ENCODE data around the gene AMY1A.
"Not testable (repeated sequence)": the region's sequence is repeated elsewhere in the genome, so short reads cannot be mapped to it uniquely, and the experiment has no call there.

Gene AMY1A

GRCh38 chr1:103655460-103655859, at the start of gene AMY1A:
AMY1A (plus strand) TSS chr1:103655760; CDS start chr1:103656331, 571 bp downstream.
- not testable (repeated sequence) for DNase-seq

DNA sequence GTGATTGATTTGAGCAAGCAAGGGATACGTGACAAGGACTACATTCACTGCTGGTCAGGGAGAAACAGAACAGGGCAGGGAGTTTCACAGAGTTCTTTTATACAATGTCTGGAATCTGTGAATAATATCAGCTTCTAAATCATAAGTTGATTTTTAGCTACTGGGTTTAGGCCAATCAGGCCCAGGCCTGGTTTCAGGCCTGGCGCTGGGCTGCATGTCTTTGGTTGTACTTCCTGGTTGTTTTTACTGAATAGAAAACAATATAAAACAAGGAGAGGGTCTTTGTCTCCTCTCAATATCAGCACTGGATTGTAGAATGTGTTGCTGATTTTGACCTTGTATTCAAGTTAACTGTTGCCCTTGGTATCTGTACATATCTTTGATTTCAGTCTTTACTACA, 39.2 kb upstream of the AMY1A start:
- no peak for DNase-seq

GRCh38 chr1:103616994-103617477, 38.5 kb upstream of the AMY1A start, which contains the start of gene AMY2A:
AMY2A (plus strand) TSS chr1:103617427; CDS start chr1:103617441, 14 bp downstream.
- DNase-seq: not testable (repeated sequence)

DNA sequence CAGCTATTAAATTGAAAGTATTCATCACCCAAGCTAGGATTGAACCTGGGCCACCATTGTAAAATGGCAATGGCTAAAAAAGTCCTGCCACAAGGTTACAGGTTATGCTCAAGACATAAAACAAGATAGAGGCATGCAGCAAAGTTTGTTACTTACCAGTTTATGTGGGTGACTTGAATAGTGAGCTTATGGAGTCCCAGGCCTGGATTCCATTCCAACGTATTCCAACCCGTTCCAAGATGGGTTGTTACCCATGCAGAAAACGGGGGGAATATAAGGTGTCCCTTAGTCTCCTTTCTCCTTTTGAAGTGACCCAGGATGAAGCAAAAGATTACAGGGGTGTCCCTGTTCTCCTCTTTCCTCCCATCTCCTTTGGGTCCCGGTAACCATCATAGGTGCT, 28.1 kb upstream of the AMY1A start:
- not testable (repeated sequence) for DNase-seq

DNA sequence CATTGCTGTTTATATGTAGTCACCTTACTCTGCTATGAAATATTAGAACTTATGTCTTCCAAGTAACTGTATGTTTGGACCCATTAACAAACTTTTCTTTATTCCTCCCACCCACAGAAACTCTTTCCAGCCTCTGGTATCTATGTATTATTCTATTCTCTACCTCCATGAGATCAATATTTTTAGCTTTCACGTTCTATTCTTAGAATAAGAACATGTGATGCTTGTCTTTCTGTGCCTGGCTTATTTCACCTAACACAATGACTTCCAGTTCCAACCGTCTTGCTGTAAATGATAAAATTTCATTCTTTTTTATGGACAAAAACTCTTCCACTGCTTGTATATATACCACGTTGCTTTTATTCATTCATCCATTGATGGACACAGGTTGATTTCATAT, 14.4 kb upstream of the AMY1A start:
- not testable (repeated sequence) for DNase-seq

DNA sequence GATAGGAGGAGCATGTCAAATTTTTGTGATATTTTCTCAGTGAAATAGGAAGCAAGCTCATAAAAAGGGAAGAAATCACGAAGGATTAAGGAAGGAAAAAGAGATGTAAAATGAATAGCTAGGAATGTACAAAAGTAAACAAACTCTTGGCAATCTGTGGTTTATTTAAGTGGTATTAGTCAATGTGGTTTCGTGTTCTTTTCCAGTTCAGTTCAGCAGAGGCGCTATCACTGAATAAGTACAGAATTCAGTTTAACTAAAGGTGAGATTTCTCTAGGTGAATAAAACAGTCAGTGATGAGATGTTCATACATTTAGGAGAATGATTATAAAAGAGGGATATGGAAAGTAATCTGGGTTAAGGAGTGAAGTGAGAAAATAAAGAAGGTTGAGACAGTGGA, 11.7 kb upstream of the AMY1A start:
- not testable (repeated sequence) for DNase-seq

- not testable (repeated sequence) for DNase-seq
Measured at GRCh38 chr1:103650305-103650704, 5.3 kb upstream of the AMY1A start.

DNA sequence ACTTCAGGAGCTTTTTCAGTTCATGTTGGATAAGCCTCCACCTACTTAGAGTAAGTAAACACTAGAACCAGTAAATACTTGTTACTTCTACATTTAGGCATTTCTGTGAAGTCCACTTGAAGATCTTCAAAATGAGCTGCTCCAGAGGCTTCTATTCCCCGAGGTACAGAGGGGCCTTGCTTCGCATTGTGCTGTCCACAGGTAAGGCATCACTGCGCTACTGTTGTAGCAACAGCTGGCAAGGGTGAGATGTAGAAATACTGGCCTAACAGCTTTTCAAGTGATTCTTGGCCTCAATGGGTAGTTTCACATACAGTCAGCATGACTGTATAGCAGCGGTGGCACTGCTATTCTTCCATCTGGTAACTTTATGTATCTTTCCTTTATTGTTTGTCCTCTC, 4.7 kb upstream of the AMY1A start:
- DNase-seq: not testable (repeated sequence)

DNA sequence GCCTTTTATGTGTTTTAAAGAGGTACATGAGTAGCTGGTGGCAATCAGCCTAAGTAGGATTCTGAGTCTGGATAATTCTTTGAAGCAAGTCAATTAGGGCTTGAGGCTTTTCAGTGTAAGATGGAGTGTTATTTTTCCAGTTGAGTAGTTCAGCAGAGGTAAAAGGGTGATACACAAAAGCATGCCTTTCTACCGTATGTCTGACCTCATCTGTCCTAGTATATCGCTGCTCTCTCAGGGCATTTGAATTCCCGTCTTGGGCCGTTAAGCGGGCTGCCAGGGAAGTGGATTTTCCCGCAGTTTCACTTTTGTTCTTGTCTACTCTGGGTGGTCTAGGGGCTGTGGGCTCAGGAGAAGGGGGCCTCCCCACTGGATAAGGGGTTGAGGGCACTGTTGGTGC, 1.4 kb upstream of the AMY1A start:
- not testable (repeated sequence) for DNase-seq

DNA sequence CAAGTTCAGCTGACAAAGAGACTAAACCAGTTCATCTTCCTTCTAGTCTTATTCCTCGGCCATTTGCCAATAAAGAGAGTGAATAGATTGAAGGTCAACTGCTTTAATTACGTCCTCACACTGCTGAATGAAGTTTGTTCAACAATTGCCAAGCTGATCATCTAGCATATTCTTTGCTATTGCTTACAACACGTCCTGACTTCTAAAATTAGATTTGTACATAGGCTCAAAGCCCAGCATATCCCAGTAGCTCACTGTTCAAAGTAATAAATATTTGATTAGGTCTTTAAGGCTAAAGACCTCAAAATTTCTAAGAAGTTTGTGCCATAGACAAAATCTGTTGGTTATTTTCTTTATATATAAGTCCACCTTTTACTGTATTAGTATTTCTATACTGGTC, 20.8 kb downstream of the AMY1A start:
- not testable (repeated sequence) for DNase-seq

- not testable (repeated sequence) for DNase-seq
Measured at GRCh38 chr1:103696110-103696509, 40.5 kb downstream of the AMY1A start, which contains the start of gene AMY1B. AMY1B (minus strand) TSS chr1:103696210; CDS start chr1:103695639, 571 bp downstream.

GRCh38 chr1:103697430-103697829, 41.9 kb downstream of the AMY1A start:
- DNase-seq: not testable (repeated sequence)

DNA sequence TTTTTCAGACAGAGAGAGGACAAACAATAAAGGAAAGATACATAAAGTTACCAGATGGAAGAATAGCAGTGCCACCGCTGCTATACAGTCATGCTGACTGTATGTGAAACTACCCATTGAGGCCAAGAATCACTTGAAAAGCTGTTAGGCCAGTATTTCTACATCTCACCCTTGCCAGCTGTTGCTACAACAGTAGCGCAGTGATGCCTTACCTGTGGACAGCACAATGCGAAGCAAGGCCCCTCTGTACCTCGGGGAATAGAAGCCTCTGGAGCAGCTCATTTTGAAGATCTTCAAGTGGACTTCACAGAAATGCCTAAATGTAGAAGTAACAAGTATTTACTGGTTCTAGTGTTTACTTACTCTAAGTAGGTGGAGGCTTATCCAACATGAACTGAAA, 45.1 kb downstream of the AMY1A start:
- not testable (repeated sequence) for DNase-seq

DNA sequence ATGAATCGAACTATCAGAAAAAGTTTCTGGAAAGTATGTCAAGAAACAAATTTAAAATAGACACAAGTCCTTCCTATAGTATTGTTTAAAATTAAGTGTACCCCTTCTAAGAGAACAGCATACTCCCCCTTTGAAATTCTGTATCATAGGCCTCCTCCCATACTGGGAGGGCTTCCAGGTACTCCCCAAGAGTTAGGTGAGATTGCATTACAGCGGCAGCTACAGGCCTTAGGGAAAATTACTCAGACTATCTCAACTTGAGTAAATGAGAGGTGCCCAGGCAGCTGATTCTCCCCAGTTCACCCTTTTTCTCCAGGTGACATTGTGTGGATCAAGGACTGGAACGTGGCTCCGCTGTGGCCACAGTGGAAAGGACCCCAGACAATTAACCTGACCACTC, 45.7 kb downstream of the AMY1A start:
- DNase-seq: not testable (repeated sequence)

DNA sequence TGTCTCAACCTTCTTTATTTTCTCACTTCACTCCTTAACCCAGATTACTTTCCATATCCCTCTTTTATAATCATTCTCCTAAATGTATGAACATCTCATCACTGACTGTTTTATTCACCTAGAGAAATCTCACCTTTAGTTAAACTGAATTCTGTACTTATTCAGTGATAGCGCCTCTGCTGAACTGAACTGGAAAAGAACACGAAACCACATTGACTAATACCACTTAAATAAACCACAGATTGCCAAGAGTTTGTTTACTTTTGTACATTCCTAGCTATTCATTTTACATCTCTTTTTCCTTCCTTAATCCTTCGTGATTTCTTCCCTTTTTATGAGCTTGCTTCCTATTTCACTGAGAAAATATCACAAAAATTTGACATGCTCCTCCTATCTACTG, 52.1 kb downstream of the AMY1A start:
- DNase-seq: not testable (repeated sequence)

GRCh38 chr1:103710381-103710780, 54.8 kb downstream of the AMY1A start:
- DNase-seq: not testable (repeated sequence)
